22Rv1 (cell line): ENCODE measurements around the gene TBX21.

Experiments used
- CTCF ChIP-seq: fragments of 450-650 bp; IDR thresholded peaks from 2 replicates; pipeline ENCODE4 v1.5.1; 2017; ENCODE audit warnings: mild to moderate bottlenecking
- ZFX ChIP-seq: fragments of 450-650 bp; IDR thresholded peaks from 2 replicates; pipeline ENCODE4 v1.6.1; 2017; ENCODE audit warnings: antibody characterized with exemption, borderline replicate concordance

- TF ChIP-seq CTCF (no peak), ZFX (no peak)
Measured at GRCh38 chr17:47741109-47741792, 8.2 kb downstream of the TBX21 start.
